MM.1S (cell line): ENCODE data around the gene OLFM4.

Experiments used
- DNase-seq: peaks from one replicate; pipeline ENCODE4 v3.0.0-alpha.2; 2015
- H2AFZ ChIP-seq: fragments of 300-600 bp; sonication (generic); 2 replicates; pipeline ENCODE4 v1.6.0; 2016; ENCODE audit warnings: antibody characterized with exemption, low read length
- H3F3A ChIP-seq: fragments of 300-600 bp; sonication (generic); 2 replicates; pipeline ENCODE4 v1.6.1; 2016; ENCODE audit warnings: mild to moderate bottlenecking, antibody characterized with exemption, low read length, moderate library complexity, mixed read lengths; ENCODE audit not compliant: insufficient read depth
- H3K27ac ChIP-seq: fragments of 300-600 bp; sonication (generic); 2 replicates; pipeline ENCODE4 v1.5.1; 2016; ENCODE audit warnings: mild to moderate bottlenecking, low read length
- H3K27me3 ChIP-seq: fragments of 300-600 bp; sonication (generic); replicated peaks from 2 replicates; pipeline ENCODE4 v1.6.0; 2016; ENCODE audit warnings: low read length; ENCODE audit not compliant: insufficient read depth
- H3K36me3 ChIP-seq: fragments of 300-600 bp; sonication (generic); replicated peaks from 2 replicates; pipeline ENCODE4 v1.6.1; 2016; ENCODE audit warnings: mild to moderate bottlenecking, low read length, mixed read lengths; ENCODE audit not compliant: insufficient read depth
- H3K4me1 ChIP-seq: fragments of 300-600 bp; sonication (generic); 2 replicates; pipeline ENCODE4 v1.6.1; 2016; ENCODE audit warnings: low read length, mixed read lengths
- H3K4me2 ChIP-seq: fragments of 300-600 bp; sonication (generic); 2 replicates; pipeline ENCODE4 v1.6.0; 2016; ENCODE audit warnings: low read depth, low read length
- H3K4me3 ChIP-seq: fragments of 300-600 bp; sonication (generic); 2 replicates; pipeline ENCODE4 v1.5.1; 2016; ENCODE audit warnings: low read length, mixed read lengths
- H3K79me2 ChIP-seq: fragments of 300-600 bp; sonication (generic); 2 replicates; pipeline ENCODE4 v1.6.1; 2016; ENCODE audit warnings: mixed run types, low read length, mixed read lengths
- H3K9ac ChIP-seq: fragments of 300-600 bp; sonication (generic); 2 replicates; pipeline ENCODE4 v1.6.1; 2016; ENCODE audit warnings: low read length, mixed read lengths
- H3K9me2 ChIP-seq: fragments of 300-600 bp; sonication (generic); replicated peaks from 2 replicates; pipeline ENCODE4 v1.6.1; 2016; ENCODE audit warnings: mild to moderate bottlenecking, low read length, mixed read lengths; ENCODE audit not compliant: insufficient read depth
- H3K9me3 ChIP-seq: fragments of 300-600 bp; sonication (generic); replicated peaks from 2 replicates; pipeline ENCODE4 v1.6.1; 2016; ENCODE audit warnings: mild to moderate bottlenecking, low read length, mixed read lengths; ENCODE audit not compliant: insufficient read depth
- H4K20me1 ChIP-seq: fragments of 300-600 bp; sonication (generic); 2 replicates; pipeline ENCODE4 v1.6.1; 2016; ENCODE audit warnings: mild to moderate bottlenecking, low read length, moderate library complexity, mixed read lengths; ENCODE audit not compliant: insufficient read depth
- CTCF ChIP-seq: fragments of 300-600 bp; sonication (generic); IDR thresholded peaks from 2 replicates; pipeline ENCODE4 v1.5.1; 2016; ENCODE audit warnings: antibody characterized with exemption, low read length, mixed read lengths
- EZH2 ChIP-seq: fragments of 300-600 bp; sonication (generic); optimal IDR thresholded peaks from 2 replicates; pipeline ENCODE3; 2017; ENCODE audit warnings: low read depth, mild to moderate bottlenecking, antibody characterized with exemption, low read length, mixed read lengths
- EZH2phosphoT487 ChIP-seq: fragments of 300-600 bp; sonication (generic); IDR thresholded peaks from 2 replicates; pipeline ENCODE4 v1.6.1; 2018; ENCODE audit warnings: antibody characterized with exemption, low read length

The OLFM4 gene

GRCh38 chr13:53007872-53008271 lies 20.7 kb upstream of the OLFM4 start:
- TF ChIP-seq CTCF, result no peak
- no peak for TF ChIP-seq EZH2phosphoT487
- no peak for TF ChIP-seq EZH2
- H3K79me2 ChIP-seq, result no peaks in the 10 kb centered on the region
- no peak overlapping the region for H3K4me3 ChIP-seq
- H3F3A ChIP-seq, result no peaks in the 10 kb centered on the region
- no peaks in the 10 kb centered on the region for H3K27me3 ChIP-seq
- H3K36me3 ChIP-seq, result no peaks in the 10 kb centered on the region
- peaks cover under 1% of the 10 kb centered on the region; the same call in 1 of the 2 replicates for H3K4me1 ChIP-seq
- no peak overlapping the region for H3K9ac ChIP-seq
- H3K9me2 ChIP-seq, result no peaks in the 10 kb centered on the region
- H3K27ac ChIP-seq, result no peak overlapping the region
- no peak for DNase-seq
- no peak overlapping the region for H3K4me2 ChIP-seq
- no peak overlapping the region for H2AFZ ChIP-seq
- H4K20me1 ChIP-seq, result no peaks in the 10 kb centered on the region
- H3K9me3 ChIP-seq, result no peaks in the 10 kb centered on the region

- DNase-seq, result no peak
- H2AFZ ChIP-seq, result no peak overlapping the region
- no peaks in the 10 kb centered on the region for H3F3A ChIP-seq
- H3K4me2 ChIP-seq, result no peak overlapping the region
- H3K4me3 ChIP-seq, result no peak overlapping the region
- H3K4me1 ChIP-seq, result peaks cover 4% of the 10 kb centered on the region; the same call in 1 of the 2 replicates
- H3K27me3 ChIP-seq, result no peaks in the 10 kb centered on the region
- no peak overlapping the region for H3K9ac ChIP-seq
- no peaks in the 10 kb centered on the region for H3K9me3 ChIP-seq
- no peaks in the 10 kb centered on the region for H3K36me3 ChIP-seq
- TF ChIP-seq EZH2phosphoT487, result no peak
- no peak for TF ChIP-seq CTCF
- no peak for TF ChIP-seq EZH2
- no peaks in the 10 kb centered on the region for H3K79me2 ChIP-seq
- H3K9me2 ChIP-seq, result no peaks in the 10 kb centered on the region
- H4K20me1 ChIP-seq, result no peaks in the 10 kb centered on the region
- H3K27ac ChIP-seq, result no peak overlapping the region
Measured at GRCh38 chr13:53010374-53011105, 18.1 kb upstream of the OLFM4 start.

- no peaks in the 10 kb centered on the region for H4K20me1 ChIP-seq
- H3K9me3 ChIP-seq, result no peaks in the 10 kb centered on the region
- H3K27me3 ChIP-seq, result no peaks in the 10 kb centered on the region
- no peaks in the 10 kb centered on the region for H3K9me2 ChIP-seq
- TF ChIP-seq EZH2, result no peak
- no peak for TF ChIP-seq EZH2phosphoT487
- TF ChIP-seq CTCF, result no peak
- H3F3A ChIP-seq, result no peaks in the 10 kb centered on the region
- H3K9ac ChIP-seq, result no peak overlapping the region
- no peak overlapping the region for H2AFZ ChIP-seq
- DNase-seq, result peak; percentile 16
- no peak overlapping the region for H3K4me3 ChIP-seq
- no peak overlapping the region for H3K4me2 ChIP-seq
- peaks cover 4% of the 10 kb centered on the region; the same call in 1 of the 2 replicates for H3K4me1 ChIP-seq
- H3K79me2 ChIP-seq, result no peaks in the 10 kb centered on the region
- no peak overlapping the region for H3K27ac ChIP-seq
- no peaks in the 10 kb centered on the region for H3K36me3 ChIP-seq
Measured at GRCh38 chr13:53012707-53013106, 15.9 kb upstream of the OLFM4 start.
